Left renal cortex interstitium (tissue), 4 donors: ENCODE data around the gene INO80E. TPM values are rescaled to one million over a fixed set of nuclear protein-coding genes. Genes with fewer than 3 reads are reported as not detected.
"Not testable (repeated sequence)": the region's sequence is repeated elsewhere in the genome, so short reads cannot be mapped to it uniquely, and the experiment has no call there.

Experiments used
- DNase-seq, 4 donors: peaks; one replicate each; pipeline ENCODE4 v3.0.0-alpha.2; 2013; ENCODE audit warnings: low read depth in 4 of 4, low spot score in 2 of 4, missing footprints in 1 of 4
- polyA plus RNA-seq, 4 donors: library from polyadenylated mRNA; unstranded; fragments of 120-200 nt; gene quantifications; one replicate each; pipeline ENCODE4 v1.2.1, GENCODE V29; 2013; ENCODE audit not compliant: insufficient read length in 4 of 4

INO80E gene
- polyA plus RNA-seq: 10 to 100 TPM; 36.3 to 70.3 (median 55.2) TPM

GRCh38 chr16:29995911-29996765, at the start of gene INO80E:
TSS of gene INO80E (plus strand) at chr16:29996241. CDS start at chr16:29996311, 70 bp downstream.
- DNase-seq: peak; percentile 86 to 95 (median 91)

GRCh38 chr16:29947897-29948296, 48.1 kb upstream of the INO80E start:
- no peak for DNase-seq

GRCh38 chr16:29950806-29951461, 45.1 kb upstream of the INO80E start:
- no peak for DNase-seq

GRCh38 chr16:29951625-29952365, 44.2 kb upstream of the INO80E start:
- no peak for DNase-seq

- DNase-seq: no peak
Measured at GRCh38 chr16:29958756-29959155, 37.3 kb upstream of the INO80E start.

- DNase-seq: no peak
Measured at GRCh38 chr16:29959293-29959692, 36.7 kb upstream of the INO80E start.

GRCh38 chr16:29959821-29960220, 36.2 kb upstream of the INO80E start:
- not testable (repeated sequence) for DNase-seq

- DNase-seq: no peak
Measured at GRCh38 chr16:29961127-29961478, 34.9 kb upstream of the INO80E start.

GRCh38 chr16:29961479-29962343, 34.3 kb upstream of the INO80E start, which contains the start of gene TMEM219:
TSS of gene TMEM219 (plus strand) at chr16:29962079. CDS start at chr16:29963144, 1,065 bp downstream.
- DNase-seq: peak; percentile 81 to 88 (median 86)

- DNase-seq: no peak
Measured at GRCh38 chr16:29962344-29962994, 33.6 kb upstream of the INO80E start.

- DNase-seq: no peak
Measured at GRCh38 chr16:29963021-29963743, 32.9 kb upstream of the INO80E start.

- DNase-seq: no peak
Measured at GRCh38 chr16:29968205-29968604, 27.8 kb upstream of the INO80E start.

- DNase-seq: no peak
Measured at GRCh38 chr16:29971304-29971703, 24.7 kb upstream of the INO80E start.

- no peak for DNase-seq
Measured at GRCh38 chr16:29972500-29972899, 23.5 kb upstream of the INO80E start.

- no peak for DNase-seq
Measured at GRCh38 chr16:29972992-29973383, 23.1 kb upstream of the INO80E start.

- peak; percentile 92 to 98 (median 97) for DNase-seq
Measured at GRCh38 chr16:29973384-29974246, 22.4 kb upstream of the INO80E start, which contains the start of gene TAOK2. TSS of gene TAOK2 (plus strand) at chr16:29973868. CDS start at chr16:29977773, 3,905 bp downstream.

- DNase-seq: no peak
Measured at GRCh38 chr16:29974291-29975133, 21.5 kb upstream of the INO80E start.
